Loucy (cell line): ENCODE results near the gene METTL18.

ENCODE experiments used
- H2AFZ ChIP-seq: fragments of 200-600 bp; sonication (generic); 2 replicates; pipeline ENCODE4 v1.6.0; 2016; ENCODE audit warnings: antibody characterized with exemption, mild to moderate bottlenecking, low read length, moderate library complexity
- H3F3A ChIP-seq: fragments of 200-600 bp; 2 replicates; pipeline ENCODE4 v1.6.0; 2016; ENCODE audit warnings: antibody characterized with exemption, low read depth, mild to moderate bottlenecking
- H3K27me3 ChIP-seq: fragments of 200-600 bp; sonication (generic); 2 replicates; pipeline ENCODE4 v1.6.1; 2014; ENCODE audit warnings: low read length, mild to moderate bottlenecking; ENCODE audit not compliant: insufficient read depth, poor library complexity, severe bottlenecking
- H3K36me3 ChIP-seq: fragments of 200-600 bp; sonication (generic); 2 replicates; pipeline ENCODE4 v1.6.1; 2016; ENCODE audit warnings: low read length; ENCODE audit not compliant: insufficient read depth
- H3K4me1 ChIP-seq: fragments of 200-600 bp; sonication (generic); 2 replicates; pipeline ENCODE4 v1.5.1; 2014; ENCODE audit warnings: low read length, mild to moderate bottlenecking; ENCODE audit not compliant: insufficient read depth, poor library complexity, severe bottlenecking
- H3K4me2 ChIP-seq: fragments of 200-600 bp; sonication (generic); 2 replicates; pipeline ENCODE4 v1.6.0; 2014; ENCODE audit warnings: antibody characterized with exemption, low read length, low read depth, mild to moderate bottlenecking; ENCODE audit not compliant: poor library complexity, severe bottlenecking
- H3K4me3 ChIP-seq: fragments of 200-600 bp; sonication (generic); 2 replicates; pipeline ENCODE4 v1.5.1; 2014; ENCODE audit warnings: low read length, mild to moderate bottlenecking, mixed read lengths; ENCODE audit not compliant: poor library complexity, severe bottlenecking
- H3K79me2 ChIP-seq: fragments of 200-600 bp; sonication (generic); 2 replicates; pipeline ENCODE4 v1.6.1; 2014; ENCODE audit warnings: low read length; ENCODE audit not compliant: insufficient read depth
- H3K9ac ChIP-seq: fragments of 200-600 bp; sonication (generic); 2 replicates; pipeline ENCODE4 v1.6.0; 2014; ENCODE audit warnings: mild to moderate bottlenecking, low read depth, low read length, moderate library complexity; ENCODE audit not compliant: poor library complexity, severe bottlenecking
- H3K9me2 ChIP-seq: fragments of 200-600 bp; sonication (generic); replicated peaks from 2 replicates; pipeline ENCODE4 v1.6.1; 2016; ENCODE audit warnings: low read depth, low read length, mixed read lengths
- H3K9me3 ChIP-seq: fragments of 200-600 bp; sonication (generic); 2 replicates; pipeline ENCODE4 v1.6.1; 2014; ENCODE audit warnings: mild to moderate bottlenecking, antibody characterized with exemption, low read length, low read depth; ENCODE audit not compliant: insufficient read depth
- H4K20me1 ChIP-seq: fragments of 200-600 bp; sonication (generic); 2 replicates; pipeline ENCODE4 v1.6.0; 2014; ENCODE audit warnings: antibody characterized with exemption, low read length, mild to moderate bottlenecking; ENCODE audit not compliant: insufficient read depth, poor library complexity, severe bottlenecking
- EZH2phosphoT487 ChIP-seq: fragments of 200-600 bp; IDR thresholded peaks from 2 replicates; pipeline ENCODE4 v1.6.1; 2018; ENCODE audit warnings: antibody characterized with exemption, mild to moderate bottlenecking, moderate library complexity, borderline replicate concordance
- TF ChIP-seq, protein P1 (sequence below): fragments of 200-600 bp; sonication (generic); conservative IDR thresholded peaks from 2 replicates; pipeline ENCODE4 v1.5.1; 2014; ENCODE audit warnings: mild to moderate bottlenecking, antibody characterized with exemption, low read length

METTL18 gene

DNA sequence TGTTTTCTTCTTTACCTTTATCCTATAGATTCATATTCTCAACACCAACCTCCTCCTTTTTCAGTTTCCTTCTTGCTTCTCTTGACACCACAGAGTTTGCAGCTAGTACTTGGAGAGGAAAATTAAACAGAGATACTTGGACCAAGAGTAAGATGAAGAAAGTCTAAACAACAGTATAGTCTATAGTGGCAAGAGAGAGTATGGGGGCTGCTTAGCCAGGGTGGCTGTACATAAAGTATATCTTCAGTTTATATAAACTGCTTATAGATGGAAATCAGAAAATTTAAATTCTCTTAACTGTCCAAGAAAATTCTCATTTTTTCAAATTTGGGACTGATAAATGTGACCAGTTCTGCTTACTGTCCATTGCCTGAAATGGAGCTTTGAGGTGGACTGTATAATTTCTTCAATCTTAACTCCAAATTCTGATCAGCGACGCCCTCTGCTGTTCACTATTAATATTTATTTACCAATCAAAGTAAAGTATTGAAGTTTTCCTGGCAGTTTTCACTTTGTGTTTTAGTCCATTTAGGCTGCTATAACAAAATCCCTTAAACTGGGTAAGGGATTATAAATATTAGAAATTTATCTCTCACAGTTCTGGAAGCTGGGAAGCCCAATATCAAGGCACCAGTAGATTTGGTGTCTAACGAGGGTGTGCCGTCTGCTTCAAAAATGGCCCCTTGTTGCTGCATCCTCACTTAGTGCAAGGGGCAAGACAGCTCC is 14.8 kb upstream of the METTL18 start:
- Histone ChIP-seq H3K4me1 (peaks cover 9% of the 10 kb centered on the region), H3K79me2 (peaks cover 4% of the 10 kb centered on the region; the same call in 1 of the 2 replicates), H3F3A (no peaks in the 10 kb centered on the region), H3K9ac (no peak overlapping the region), H2AFZ (no peak overlapping the region), H4K20me1 (no peaks in the 10 kb centered on the region), H3K9me2 (no peaks in the 10 kb centered on the region), H3K4me2 (no peak overlapping the region), H3K27me3 (no peaks in the 10 kb centered on the region), H3K9me3 (no peaks in the 10 kb centered on the region), H3K4me3 (no peak overlapping the region), H3K36me3 (peaks cover 61% of the 10 kb centered on the region)
- TF ChIP-seq, protein P1, sequence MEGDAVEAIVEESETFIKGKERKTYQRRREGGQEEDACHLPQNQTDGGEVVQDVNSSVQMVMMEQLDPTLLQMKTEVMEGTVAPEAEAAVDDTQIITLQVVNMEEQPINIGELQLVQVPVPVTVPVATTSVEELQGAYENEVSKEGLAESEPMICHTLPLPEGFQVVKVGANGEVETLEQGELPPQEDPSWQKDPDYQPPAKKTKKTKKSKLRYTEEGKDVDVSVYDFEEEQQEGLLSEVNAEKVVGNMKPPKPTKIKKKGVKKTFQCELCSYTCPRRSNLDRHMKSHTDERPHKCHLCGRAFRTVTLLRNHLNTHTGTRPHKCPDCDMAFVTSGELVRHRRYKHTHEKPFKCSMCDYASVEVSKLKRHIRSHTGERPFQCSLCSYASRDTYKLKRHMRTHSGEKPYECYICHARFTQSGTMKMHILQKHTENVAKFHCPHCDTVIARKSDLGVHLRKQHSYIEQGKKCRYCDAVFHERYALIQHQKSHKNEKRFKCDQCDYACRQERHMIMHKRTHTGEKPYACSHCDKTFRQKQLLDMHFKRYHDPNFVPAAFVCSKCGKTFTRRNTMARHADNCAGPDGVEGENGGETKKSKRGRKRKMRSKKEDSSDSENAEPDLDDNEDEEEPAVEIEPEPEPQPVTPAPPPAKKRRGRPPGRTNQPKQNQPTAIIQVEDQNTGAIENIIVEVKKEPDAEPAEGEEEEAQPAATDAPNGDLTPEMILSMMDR = peak; percentile 69
- no peak for TF ChIP-seq EZH2phosphoT487

DNA sequence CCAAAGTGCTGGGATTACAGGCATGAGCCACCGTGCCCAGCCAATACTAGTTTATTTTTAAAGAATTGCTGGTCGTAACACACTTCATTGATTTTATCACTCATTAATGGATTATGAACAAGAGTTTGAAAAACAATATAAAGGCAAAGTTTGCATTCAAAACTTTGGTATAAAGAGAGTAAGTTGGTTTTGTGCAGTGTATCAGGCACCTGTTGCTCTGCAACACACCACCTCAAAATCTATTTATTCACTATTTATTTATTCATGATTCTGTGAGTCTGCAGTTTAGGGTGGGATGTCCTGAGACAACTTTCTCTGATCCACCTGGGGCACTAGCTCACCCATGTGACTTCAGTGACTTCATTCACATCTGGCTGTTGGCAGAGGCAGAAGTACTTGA is 10.2 kb upstream of the METTL18 start:
- Histone ChIP-seq H3K79me2 (peaks cover 34% of the 10 kb centered on the region), H3K9ac (no peak overlapping the region), H3K9me2 (no peaks in the 10 kb centered on the region), H2AFZ (no peak overlapping the region), H3K4me3 (no peak overlapping the region), H3K36me3 (peaks cover 60% of the 10 kb centered on the region), H3F3A (no peaks in the 10 kb centered on the region), H4K20me1 (no peaks in the 10 kb centered on the region), H3K4me2 (no peak overlapping the region), H3K9me3 (no peaks in the 10 kb centered on the region), H3K27me3 (no peaks in the 10 kb centered on the region), H3K4me1 (peaks cover 36% of the 10 kb centered on the region)
- TF ChIP-seq EZH2phosphoT487 = no peak
- TF ChIP-seq, protein P1 = no peak

GRCh38 chr1:169802888-169803287 is 8.2 kb upstream of the METTL18 start:
- H3K27me3 ChIP-seq = no peaks in the 10 kb centered on the region
- H3K4me3 ChIP-seq = peak overlapping the region; percentile 8
- peaks cover 50% of the 10 kb centered on the region for H3K36me3 ChIP-seq
- H4K20me1 ChIP-seq = no peaks in the 10 kb centered on the region
- H3F3A ChIP-seq = no peaks in the 10 kb centered on the region
- no peaks in the 10 kb centered on the region for H3K9me3 ChIP-seq
- H3K9me2 ChIP-seq = no peaks in the 10 kb centered on the region
- H3K4me1 ChIP-seq = peaks cover 54% of the 10 kb centered on the region
- H3K9ac ChIP-seq = peak overlapping the region; percentile 12
- peak overlapping the region; percentile 80 for H3K4me2 ChIP-seq
- no peak overlapping the region for H2AFZ ChIP-seq
- H3K79me2 ChIP-seq = peaks cover 55% of the 10 kb centered on the region
- TF ChIP-seq, protein P1 = no peak
